H4 (cell line): ENCODE data around the gene SHISAL1. TPM values are rescaled to one million over a fixed set of nuclear protein-coding genes. Genes with fewer than 3 reads are reported as not detected.
"Not testable (repeated sequence)": the region's sequence is repeated elsewhere in the genome, so short reads cannot be mapped to it uniquely, and the experiment has no call there.

ENCODE experiments used
- DNase-seq: peaks from one replicate; pipeline ENCODE4 v3.0.0-alpha.2; 2015; ENCODE audit warnings: low spot score
- total RNA-seq: library from RNA; depleted of rRNA; stranded (reverse); fragments of >200 nt; shearing (Covaris generic); gene quantifications from 2 replicates; pipeline ENCODE4 v1.2.3, GENCODE V29; 2014

Gene SHISAL1
- total RNA-seq, 1 experiment from 2014 or later = 7.0 TPM

DNA sequence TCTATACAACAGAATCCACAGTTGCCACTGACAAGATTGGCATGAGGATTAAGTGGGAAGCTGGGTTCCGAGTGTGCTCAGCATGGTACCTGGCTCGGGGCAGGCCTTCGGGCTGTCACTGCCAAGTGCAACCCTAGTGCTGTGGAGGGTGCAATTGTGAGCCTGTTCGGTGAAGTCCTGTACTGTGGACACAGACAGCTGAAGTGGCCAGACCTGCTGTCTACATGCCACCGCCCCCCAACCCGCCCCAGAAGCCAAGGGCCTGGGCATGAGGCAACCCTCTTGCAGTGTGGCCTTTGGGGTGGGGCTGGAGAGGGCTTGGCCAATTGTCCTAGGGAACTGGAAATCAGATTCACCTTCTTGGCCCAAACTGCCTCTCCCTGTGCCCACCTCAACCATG, 15.6 kb upstream of the SHISAL1 start:
- no peak for DNase-seq

DNA sequence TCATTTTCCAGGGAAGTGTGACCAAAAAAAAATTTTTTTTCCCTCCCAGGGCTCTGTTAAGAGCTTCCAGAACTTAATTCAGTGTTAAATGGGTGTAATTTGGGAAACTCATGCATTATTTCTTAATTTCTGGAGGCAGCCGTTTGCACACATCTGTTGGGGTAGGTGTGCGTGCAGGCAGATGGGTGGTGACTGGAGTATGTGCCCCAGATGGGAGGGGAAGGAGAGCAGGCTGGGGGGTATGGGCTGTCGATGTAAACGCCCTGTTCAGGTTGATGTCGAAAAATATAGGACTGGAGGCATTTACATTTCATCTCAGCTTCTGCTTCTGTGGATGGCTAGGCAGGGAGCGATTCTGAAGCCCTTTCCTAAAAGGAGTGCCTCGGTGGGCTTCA, 13.7 kb upstream of the SHISAL1 start:
- no peak for DNase-seq

DNA sequence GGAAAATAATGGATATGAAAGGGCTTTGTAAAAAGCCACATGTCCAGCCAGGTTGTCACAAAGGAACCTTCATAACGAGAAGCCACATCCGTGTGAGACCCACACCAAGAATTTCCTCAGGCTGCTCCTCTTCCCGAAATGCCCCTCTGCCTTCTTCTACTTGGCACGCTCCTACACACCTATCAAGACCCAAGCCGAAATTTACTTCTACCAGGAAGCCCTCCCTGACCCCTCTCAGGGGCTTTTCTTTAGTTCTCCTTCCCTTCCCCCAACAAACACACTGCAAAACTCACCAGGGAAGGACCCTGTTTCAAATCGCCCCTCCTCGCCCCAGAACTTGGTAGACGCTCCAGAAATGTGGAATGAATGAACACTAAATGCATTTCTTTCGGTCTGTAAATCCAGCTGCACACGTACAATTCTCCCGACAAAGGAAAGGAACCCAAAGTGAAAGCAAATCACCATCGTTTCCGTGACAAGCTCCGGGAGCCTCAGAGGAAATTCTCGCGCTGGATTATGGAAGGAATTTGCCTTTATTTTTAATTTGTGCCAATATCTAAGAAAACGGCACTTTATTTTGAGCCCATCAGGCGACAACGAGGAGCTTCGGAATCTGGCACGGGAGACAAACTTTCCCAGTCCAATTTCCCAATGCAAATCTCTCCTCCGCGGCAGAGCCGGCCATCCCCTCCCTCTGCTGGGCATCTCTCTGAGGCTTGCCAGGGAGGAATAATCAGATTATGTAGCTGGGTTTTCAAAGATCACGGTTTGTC, 13.2 kb upstream of the SHISAL1 start:
- no peak for DNase-seq

DNA sequence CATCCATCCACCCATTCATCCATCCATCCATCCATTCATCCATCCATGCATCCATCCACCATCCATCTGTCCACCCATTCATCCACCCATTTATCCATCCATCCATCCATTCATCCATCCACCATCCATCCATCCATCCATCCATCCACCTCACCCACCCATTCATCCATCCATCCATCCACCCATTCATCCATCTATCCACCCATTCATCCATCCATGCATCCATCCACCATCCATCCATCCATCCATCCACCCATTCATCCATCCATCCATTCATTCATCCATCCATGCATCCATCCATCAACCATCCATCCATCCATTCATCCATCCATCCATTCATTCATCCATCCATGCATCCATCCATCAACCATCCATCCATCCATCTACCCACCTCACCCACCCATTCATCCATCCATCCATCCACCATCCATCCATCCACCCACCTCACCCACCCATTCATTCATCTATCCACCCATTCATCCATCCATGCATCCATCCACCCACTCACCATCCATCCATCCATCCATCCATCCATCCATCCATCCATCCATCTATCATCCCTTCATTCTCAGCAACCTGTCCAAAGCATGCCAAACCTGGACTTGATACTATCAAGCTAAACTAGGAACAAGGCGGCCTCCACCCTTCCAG, 10.5 kb upstream of the SHISAL1 start:
- not testable (repeated sequence) for DNase-seq

DNA sequence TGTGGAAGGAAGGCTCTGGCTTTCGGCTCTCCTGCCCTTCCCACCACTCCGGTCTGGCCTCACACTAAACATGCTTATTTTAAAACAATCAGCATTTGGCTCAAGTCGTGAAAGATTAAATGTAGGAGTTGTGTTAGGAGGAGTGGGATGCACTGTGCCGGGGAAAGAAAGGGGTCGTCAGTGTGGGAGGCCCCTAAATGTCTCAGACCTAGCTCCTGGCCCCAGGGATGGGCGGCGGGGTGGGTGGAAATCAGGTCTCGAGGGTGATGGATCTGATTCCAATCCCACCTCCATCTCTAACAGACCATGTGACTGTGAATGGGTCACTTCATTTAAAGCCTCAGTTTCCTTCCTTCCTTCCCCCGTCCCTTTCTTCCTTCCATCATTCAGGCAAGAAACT, 6.9 kb upstream of the SHISAL1 start:
- no peak for DNase-seq

DNA sequence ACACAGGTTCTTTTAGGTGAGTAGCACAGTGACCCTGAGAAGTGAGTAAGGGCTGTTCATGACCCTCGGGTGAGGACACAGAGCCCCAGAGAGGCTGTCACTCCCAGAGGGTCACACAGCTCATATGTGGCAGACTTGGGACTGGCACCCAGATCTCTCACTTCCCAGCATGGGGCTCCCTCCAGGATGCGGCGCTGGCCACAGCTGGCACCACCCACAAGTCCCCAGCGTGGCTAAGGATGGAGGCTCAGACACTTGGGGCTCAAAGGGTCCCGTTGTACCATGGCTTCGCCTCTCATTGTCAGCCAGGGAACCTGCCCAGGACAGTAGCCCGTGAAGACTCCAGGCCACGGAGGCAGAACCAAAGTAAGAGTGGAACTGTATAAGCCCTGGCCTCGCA, 6.0 kb upstream of the SHISAL1 start:
- no peak for DNase-seq

DNA sequence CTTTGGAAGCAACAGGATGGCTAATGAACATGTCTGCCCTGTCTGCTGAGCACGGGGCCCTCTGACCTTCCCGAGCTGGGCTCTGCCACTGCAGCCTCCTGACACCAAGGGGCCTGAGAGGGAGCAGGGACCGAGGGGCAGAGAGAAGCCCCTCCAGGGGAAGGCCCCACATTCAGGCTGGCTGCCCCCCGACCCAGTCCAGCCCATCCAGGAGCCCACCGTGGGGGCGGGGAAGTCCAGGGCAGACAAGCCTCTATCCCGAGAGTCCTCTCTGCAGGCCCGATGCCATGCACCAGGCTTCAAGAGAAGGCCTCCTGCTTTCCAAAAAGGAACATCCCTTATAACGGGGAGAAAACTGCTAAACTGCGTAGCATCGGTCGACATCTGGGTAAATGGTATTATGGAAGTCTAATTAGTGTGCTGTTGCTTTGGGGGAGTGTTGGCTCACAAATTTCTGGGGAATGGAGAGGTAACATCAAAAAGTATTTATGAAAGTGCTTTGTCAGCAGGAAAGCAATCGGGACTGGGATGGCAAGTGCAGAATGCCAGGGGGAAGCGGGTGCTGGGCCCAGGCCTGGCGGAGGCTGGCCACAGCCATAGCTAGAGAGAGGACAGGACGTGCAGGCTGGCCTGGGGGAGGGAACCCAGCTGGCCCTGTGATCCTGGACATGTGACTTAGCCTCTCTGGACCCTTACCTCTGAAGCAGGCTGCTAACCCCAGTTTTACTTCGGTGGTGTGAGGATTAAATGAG, 5.3 kb upstream of the SHISAL1 start:
- no peak for DNase-seq

DNA sequence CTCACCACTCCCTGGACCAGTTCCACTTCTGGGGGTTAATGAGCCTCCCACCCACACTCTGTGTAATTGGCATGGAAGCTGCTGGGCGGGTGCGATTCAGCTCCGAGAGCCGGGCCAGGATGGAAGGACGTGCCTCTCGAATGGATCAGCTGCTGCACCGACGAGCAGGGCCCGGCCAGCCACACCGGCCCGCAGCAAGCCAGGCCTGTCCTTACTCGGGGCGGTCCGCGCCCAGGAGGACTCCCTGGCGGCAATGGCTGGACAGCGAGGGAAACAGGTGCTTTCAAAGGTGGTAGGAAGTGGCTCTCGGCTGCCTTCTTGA, 4.3 kb upstream of the SHISAL1 start:
- DNase-seq = no peak

DNA sequence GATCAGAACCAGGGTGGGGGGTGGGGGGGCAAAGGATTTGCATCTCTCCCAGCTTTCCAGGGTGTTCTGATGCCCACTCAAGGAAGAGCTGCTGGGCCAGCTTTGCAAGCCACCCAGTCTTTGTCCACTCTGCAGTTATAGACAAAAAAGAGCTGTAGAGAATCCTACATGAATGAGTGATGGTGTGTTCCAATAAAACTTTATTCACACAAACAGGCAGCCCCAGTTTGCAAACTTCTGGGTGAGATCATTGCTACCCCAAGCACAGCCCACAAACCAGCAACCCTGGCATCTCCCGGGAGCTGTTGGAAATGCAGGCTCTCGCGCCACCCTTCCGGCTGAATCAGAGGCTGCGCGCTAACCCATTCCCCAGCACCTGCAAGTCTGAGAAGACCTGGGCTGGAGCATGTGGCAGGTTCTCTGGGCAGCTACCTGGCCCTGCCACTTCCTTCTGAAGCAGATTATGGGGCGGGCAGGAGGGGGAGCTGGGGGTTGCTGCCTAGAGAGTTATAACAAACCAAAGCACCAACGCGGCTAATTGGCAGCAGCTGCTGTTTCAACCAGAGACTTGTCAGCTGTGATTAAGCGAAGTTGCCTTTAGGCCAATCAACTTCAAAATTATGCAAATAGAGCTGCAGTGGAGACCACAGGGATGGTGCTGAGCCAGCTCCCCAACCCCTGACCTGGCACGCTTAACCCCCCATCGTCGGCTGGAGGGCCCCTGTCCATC, 3.8 kb upstream of the SHISAL1 start:
- no peak for DNase-seq

DNA sequence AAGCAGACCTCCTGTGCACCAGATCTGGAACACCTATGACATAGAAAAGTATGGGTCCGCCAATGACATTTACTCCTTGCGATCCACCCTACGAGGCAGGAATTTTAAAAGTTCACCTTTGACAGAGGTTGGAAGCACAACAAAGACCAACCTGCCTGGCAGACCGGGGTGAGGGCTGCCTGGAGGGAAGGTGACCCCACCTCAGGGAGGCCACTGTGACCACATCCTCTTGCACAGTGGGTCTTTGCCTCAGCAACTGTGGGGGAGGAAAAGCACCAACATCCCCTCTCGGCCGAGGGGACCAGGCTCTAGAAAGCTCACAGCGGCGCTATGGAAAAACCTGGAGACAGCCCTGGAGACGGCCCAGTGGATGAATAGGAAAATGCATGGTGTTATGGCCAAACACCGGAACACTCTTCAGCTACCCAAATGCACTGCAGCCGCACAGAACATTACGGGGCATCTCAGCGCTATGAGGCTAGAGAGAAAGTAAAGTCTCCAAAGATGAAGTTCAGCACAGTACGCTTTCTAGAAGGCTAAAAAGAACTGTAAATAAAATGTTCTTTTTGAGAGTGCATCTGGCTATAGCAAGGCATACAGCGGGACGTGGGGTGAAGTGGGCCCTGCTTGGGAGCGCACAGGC, 1.8 kb upstream of the SHISAL1 start:
- no peak for DNase-seq

DNA sequence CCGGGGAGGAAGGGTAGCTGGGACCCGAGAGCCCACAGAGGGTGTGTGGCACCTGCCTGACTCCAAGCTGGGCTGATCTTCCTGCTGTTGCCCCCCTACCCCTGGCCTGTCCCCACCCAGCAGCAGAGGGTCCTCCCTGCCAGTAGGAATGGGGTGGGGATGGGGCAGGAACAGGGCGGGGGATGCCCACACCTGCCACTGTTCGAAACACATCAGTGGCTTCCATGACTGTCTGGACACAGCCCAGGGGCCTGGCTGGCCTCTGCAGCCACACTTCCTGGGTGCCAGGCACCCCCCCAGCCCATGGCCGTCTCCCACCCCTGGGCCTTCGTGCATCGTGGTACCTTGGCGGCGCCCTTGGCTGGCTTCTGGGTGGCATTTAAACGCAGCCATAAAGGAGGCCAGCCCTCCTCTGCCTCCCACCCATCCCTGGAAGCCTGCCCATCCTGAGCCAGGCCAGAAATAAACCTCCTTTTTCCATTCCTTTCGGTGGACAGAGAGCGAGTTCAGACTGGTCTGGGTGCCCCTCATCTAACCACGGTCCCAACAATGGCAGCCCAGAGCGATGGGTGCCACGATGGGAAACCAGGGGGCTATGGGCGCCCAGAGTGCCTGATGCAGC, 745 bp upstream of the SHISAL1 start:
- DNase-seq = no peak

DNA sequence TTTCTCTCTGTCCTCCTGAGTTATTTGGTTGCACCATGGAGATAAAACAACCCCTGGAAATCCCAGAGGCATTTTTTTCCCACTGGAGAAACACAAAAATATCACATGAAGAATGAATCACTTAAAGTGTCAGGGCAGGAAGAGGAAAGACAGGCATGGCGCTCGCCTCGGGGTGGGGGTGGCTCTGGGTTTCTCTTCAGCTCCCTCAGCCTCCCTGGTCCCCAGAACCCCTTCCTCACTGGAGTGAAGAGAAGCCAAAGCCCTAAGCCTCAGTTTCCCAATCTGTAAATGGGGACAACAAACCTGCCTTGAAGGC, 938 bp downstream of the SHISAL1 start:
- DNase-seq = no peak

DNA sequence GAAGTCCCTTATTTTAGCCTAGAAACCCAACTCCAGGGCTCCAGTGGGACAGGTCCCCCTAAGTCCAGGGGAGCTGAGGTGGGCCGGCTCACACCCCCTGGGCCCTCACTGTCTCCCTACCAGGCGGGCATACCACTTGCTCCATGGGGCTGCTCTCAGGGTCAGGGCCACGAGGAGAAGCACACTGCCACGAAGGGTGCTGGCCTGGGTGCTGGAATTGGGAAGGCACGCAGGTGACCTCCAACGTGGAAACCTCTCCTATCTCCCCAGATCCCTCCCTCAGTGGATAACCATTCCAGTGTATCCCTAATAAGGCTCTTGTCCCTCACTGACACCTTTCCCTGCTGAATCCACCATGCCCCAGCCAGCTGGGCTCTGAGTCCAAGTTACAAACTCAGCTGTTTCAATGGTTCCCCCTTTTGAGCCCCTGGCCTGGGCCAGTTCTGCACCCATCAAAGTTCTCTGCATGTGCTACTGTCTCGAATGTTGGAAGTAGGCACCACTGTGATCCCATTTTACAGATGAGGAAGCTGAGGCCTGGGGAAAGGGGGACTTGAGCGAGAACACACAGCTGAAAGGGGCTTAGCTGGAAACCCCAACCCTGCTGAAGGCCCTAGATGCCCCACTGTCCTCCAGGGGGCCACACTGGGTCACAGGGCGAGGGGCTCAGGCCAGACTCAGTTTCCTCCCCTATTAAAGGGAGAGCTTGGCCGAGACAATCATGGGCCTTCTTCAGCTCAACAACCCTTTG, 1.5 kb downstream of the SHISAL1 start:
- DNase-seq = no peak

DNA sequence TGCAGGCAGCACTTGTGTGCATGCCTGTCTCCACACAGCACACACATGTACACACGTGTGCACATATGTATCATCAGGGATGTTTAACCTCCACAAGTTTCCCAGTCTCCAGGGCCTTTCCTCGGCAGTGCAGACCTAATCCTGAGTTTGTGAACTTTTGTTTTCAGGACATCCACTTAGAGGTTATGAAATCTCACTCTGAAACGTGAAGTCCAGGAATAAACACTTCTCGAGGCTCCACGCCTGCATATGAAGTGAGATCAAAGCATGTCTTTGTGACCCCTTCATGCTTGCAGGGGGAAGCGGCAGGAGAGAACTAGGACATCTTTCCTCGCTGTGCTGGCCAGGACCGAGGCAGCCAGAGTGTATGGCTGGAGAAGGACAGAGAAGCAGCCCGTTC, 3.1 kb downstream of the SHISAL1 start:
- no peak for DNase-seq

DNA sequence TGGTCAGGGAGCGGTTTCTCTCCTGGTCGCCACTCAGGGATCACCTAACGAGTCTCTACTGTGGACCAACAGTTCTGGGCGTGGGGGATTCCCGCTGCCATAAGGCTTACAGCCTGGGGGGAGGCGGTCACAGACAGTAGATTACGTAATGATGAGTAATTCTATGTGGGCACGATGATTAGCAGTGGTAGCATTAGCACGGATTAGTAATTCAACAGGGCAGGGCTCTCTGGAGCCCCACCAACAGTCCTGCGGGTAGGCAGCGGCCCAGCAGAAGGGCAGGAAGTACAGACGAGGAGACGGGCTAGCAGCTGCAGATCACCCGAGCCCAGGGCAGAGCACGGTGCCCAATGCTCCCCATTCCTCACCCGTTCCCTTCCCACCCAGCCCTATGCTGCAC, 3.6 kb downstream of the SHISAL1 start:
- DNase-seq = peak; percentile 89

DNA sequence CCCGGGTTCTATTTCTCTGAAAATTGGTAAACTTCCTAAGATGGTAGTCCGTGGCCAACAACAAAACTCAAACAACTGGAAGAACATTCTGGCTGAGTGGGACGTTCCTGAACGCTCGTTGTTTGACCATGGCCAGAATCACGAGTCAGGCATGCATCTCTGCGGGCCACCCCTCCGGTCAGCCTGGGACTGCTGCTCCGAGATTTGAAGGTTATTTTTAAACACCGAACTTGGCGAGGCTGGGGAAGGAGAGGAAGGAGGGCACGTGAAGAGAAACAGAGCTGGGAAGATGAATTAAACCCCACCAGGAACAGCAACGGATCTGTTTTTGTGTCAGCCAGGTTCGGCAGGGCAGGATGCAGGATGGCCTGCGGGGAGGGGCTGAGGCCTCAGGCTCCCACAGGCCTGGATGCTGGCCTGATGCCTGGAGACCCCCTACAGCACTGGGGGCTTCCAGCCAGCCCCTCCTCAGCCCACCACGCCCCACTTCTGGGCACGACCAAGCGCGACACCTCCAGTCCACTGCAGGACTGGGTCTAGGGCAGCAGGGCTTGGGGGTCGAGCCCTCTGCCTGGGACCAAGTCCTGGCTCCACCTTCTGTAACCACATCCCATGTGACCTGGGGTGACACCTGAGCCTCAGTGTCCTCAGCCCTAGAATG, 5.1 kb downstream of the SHISAL1 start:
- DNase-seq = no peak

DNA sequence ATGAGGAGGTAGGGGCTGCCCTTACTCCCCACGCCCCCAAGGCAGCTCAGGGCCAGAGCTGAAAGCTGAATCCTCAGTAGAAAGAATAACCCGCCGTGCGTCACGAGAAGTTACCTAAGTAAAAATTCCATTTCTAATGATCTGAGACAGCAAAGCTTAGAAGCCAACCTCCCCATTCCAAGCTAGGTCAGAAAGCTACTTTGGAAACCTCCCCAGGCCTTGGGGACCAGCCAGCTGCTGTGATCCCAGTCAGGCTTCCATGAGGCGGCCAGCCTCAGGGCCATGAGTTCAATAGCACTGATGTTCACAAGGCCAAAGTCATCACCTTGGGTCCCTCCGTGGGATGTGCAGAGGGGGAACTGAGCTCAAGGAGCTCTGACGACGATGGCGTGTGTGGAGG, 6.9 kb downstream of the SHISAL1 start:
- no peak for DNase-seq

DNA sequence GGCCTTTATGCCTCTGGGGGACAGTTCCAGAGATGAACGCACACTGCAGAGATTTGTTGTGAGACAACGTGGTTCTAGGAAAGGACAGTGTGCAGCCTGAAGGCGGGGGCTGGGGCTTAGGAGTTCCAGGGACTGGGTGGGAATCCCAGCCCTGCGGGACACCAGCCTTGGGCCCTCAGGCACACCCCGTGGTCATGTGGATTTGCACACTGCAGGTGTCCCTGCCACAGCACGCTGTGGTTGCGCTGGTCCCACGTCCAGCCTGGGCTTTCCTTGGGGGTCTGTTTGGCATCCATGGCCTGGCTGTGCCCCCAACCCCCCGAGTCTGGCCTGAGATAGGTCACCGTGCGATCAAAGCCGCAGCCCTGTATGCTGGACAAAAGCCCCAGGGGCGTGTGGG, 7.3 kb downstream of the SHISAL1 start:
- DNase-seq = no peak

DNA sequence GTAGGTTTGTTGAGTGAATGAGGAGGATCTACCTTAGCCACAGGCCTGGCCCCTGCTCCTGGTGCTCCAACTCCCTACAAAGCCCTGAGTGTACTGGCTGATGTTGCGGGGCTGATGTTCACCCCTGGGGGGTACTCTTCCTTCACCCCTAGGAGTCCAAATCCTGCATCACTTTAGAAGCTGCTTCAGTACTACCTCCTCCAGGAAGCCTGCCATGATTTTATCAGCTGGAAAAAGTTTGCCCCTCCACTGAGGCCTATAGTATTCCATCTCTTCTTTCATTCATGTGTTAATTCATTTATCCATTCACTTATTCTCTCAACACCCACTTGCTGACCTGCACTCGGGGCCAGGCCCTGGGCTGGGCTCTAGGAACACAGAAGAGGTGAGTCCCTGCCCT, 7.8 kb downstream of the SHISAL1 start:
- no peak for DNase-seq

DNA sequence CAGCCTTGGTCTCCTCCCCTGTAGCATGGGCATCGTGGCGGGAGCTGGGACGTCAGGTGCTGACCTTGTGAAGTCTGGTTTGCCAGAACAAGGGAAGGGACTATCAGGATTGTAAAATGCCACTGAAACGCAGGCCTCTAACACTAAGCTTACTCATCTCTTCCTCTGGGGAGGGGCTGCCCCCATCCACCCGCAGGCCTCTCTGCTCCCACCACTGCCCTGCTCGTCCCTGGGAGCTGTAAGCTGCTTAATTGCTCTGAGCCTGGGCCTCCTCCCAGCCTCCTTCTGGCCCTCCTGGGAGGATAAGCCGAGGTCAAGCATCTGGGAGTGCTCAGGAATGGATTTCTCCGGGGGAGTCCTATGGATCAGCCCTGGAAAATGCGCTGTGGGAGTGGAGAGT, 8.4 kb downstream of the SHISAL1 start:
- DNase-seq = peak; percentile 35
